ENCODE results near the gene TIMM17A.
A peak's percentile ranks its signal among the peaks of the same experiment; 100 is the strongest.
"Not testable (repeated sequence)": the region's sequence is repeated elsewhere in the genome, so short reads cannot be mapped to it uniquely, and the experiment has no call there.

Gene TIMM17A

DNA sequence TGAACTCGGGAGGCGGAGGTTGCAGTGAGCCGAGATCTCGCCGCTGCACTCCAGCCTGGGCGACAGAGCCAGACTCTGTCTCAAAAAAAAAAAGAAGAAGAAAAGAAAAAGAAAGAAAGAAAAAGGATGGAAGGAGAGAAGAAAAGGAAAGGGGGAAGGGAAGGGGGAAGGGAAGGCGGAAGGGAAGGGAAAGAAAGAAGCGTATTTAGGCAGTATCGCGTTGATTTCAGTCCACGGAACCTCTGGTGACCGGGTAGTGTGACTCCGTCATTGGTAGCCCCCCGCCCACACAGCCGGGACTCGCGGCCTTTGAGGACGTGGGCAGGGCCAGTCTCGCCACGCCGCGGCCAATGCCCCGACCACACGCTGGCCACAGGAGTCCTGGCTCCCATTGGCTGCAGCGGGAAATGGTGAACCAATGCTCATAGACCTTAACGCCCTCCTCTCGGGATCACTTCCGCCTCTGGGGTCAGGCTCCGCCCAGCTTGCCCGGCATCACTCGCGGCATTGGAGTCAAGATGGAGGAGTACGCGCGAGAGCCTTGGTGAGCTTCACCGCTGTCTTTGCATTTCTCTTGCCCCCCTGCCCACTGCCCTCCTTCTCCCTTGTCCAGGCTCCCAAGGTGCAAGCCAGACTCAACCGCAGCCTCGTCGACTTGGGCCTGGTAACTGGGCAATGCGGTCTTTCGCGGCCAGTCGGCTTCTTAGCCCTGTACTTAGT, at the start of gene TIMM17A:
Gene TIMM17A, plus strand, starts transcription at position 495 of the 720 bp plus-strand sequence. Its CDS starts 24 bp downstream, at position 519.
- peak; percentile 98 for DNase-seq

DNA sequence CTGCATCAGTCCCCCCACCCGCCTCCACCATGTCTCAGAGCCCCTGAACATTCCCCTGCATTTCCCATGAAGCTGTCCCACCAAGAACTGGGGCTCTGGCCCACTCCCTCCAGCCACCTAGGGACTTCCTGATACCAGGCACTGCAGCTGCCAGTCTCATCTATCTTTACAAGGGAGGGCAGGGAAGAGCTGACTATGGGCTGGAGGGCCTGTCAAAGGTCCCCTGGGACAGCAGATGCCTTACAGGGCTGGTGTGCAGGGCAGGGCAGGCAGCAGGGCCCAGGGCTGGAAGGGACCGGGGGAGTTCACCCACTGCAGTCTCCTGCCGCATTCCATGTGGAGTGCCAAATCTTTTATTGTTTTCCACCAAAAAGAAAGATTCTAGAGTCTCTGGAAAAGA, 49.0 kb upstream of the TIMM17A start:
- no peak for DNase-seq

DNA sequence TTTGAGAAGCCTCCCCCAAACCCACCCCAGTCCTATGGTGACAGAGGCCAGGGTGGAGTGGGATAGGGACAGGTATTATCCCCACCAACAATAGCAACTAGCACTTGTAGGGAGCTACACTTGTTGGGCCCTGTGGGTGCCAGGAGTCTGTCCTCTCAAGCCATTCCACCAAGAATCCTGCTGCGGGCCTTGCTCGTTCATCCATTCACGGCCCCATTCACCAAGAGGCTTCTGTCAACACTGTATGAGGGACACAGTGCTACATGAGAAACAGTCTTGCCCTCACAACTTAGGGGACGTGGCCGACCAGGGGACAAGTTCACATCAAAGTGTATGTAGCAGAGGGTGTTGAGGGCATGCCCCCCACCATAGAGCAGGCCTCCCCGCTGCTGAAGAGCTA, 47.7 kb upstream of the TIMM17A start:
- DNase-seq: no peak

DNA sequence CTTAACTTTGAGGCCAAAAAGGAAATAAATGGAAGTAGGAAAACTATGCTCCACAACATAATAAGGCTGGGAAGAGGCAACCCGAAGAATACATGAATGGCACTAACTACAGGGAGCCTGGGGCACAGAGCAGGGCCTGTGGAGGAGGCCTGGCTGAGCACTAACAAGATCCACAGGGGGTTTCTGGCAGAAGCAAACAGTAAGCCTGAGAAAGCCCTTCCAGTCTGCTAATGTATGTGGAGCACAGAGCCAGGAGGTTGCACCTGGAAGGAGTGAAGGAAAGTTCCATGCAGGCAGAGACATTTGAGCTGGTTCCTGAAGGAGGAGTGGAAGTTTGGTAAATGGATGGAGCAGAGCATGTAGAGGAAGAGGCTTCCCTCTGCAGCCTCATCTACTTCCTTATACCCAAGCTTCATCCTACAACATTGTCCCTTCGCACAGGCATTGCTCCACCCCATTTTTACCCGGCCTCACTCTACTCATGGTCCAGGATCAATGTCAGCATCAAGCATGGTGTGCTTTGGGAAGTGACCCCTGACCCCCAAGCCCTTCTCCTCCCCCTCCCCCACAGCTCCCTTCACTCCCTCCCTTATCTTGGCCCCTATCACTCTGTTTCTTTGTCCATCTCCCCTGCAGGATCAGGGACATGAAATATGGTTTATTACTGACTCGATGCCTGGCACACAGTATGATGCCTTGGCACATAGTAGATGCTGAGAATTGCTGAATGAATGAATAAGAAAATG, 43.3 kb upstream of the TIMM17A start:
- no peak for DNase-seq

DNA sequence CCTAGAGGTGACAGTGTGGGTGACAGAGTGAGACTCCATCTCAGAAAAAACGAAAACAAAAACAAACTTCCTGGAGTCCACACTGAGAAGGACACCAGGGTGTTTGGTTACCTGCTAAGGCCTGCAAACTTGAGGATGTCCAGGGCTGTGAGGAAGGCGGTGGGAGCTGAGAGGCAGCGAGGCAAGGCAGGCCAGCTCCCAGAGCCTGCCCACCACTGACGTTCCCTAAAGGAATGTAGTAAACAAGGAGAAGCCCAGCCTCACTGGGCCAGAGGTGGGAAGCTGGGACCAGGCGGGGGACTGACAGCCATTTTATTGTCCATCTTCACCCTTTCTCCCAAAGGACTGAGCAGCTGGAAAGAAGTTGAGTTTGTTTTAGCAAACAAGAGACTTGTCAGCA, 42.5 kb upstream of the TIMM17A start:
- DNase-seq: no peak

DNA sequence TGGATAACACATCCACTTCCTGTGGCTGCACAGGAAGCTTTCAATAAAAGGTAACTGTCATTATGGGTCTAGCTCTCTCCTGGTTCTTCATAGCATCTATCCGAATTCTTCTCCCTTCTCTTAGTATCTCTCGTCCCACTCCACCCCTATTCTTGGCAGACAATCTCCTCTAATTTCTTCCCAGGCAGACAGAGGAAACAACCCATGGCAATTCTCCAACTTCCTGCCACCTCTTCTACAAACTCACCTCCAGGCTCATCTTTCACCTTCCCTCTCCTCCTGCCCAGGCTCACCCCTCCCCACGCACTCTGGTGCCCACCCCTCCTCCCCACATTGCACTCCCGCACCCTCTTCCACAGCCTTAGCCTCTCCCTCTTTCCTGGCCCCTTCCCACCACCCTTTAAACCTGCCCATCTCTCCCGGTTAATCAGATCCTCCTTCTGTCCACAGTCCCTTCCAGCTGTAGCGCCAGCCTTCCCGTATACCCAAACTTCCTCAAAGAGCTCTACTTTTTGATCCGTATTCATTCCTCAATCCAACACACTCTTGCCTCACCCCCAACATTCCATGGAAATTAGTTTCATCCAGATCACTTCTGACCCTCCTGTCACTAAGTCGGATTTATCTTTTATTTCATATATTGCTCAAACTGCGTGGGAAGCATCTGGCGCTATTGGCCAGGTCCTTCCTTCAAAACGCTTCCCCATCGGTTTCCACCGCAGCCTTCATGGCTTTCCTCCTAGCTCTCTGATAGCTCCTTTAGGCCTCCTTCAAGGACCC, 40.7 kb upstream of the TIMM17A start:
- DNase-seq: no peak

DNA sequence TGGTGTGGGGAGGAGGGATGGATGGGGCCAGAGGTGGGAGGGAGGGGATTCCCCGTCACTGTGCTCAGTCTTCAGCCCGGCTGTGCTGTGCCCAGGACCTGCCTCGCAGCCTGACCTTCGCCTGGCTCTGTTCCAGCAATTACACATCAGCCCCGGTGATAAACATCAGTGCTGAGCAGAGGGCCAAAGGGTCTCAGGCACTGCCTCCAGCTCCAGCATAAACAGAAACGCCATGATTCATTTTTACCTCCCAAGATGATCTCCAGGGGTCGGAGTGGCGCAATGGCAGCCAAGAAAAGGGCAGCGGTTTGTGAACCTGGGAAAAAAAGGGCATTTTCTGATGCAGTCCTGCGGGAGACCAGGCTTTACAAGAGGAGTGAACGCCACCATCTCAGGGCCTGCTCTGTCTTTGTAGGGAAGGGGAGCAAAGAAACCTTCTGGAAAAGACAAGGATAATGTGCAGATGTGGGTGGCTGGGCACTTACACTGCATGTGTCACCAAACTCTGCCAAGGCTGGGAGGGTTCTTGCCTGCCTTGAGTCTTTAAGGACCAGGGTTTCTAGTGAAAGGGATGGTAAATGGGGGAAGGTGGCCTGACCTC, 38.6 kb upstream of the TIMM17A start:
- peak in 1 of 2 experiments; percentile 61 for DNase-seq

DNA sequence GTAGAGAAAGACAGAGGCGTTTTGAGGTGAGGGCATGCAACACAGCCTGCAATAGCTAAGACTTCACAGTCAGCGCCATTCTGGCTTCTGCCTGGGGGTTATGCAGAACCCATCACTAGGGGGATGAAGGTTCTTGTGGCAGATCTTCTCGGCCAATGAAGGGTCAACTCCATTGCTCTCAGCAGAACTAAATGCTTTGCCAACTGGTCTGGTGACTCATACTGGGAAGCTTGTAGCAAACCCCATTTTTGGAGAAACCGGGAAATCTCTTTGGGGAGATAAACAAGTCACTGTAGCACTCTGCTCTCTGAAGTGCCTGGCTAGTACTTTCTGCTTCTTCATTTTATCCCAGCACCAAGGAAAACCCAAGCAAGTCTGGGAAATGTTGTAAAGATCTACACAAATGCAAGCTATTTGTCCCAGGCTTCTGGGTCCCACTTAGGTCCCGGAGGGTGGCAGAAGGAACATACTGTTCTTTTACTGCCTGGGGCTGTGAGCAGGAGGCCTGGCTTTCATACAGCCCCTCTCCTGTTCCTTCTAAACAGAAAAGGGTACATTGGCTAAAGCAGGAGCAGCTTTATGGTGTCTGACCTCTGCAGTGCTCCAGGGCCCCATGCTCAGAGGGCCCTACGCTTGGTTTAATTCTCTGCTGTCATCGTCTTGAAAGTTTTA, 37.8 kb upstream of the TIMM17A start:
- DNase-seq: no peak

DNA sequence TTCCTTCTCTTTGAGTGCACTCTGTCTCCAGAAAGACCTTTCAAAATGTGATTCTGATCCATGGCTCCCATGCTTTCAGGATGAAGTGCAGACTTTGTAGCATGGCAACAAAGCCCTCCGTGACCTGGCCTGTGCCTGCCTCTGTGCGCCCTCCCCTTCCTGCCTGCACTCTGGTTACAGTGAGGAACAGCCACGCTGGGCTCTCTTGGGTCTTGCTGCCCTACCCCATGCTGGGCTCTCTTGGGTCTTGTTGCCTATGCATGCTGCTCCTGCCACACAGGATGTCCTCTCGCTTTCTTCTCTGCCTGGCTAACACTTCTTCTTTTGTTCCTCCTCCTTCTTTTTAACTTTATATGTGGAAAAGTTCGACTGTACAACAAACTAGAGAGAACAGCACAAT, 37.0 kb upstream of the TIMM17A start:
- no peak for DNase-seq

DNA sequence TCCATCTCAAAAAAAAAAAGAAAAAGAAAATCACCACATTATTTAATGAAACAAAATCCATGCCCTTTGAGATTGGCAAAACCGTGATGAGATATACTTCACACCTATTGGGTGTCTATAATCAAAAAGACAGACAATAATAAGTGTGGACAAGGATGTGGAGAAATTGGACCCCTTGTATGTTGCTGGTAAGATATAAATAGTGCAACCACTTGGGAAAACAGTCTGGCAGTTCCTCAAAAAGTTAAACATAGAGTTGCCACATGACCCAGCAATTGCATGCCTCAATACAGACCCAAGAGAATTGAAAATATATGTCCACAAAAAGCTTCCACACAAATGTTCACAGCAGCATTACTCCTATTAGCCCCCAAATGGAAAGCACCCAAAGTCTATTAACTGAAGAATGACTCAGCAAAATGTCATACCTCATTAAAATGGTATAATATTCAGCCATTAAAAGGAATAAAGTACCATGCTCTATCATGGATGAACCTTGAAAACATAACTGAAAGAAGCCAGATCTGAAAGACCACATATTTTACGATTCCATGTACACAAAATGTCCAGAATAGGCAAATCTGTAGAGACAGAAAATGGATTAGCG, 33.2 kb upstream of the TIMM17A start:
- DNase-seq: no peak

DNA sequence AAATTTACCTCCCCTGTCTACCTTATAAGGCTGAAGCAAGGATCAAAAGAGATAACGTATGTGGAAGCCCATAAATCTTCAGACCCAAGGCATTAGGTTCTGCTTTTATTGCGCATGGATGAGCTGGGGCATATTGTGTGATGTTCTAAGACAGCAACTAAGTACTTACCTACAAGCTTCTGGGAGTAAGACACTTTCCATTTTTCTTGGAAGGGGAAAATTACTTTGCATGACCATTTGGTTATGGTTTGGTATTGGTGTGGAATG, 30.1 kb upstream of the TIMM17A start:
- DNase-seq: no peak

DNA sequence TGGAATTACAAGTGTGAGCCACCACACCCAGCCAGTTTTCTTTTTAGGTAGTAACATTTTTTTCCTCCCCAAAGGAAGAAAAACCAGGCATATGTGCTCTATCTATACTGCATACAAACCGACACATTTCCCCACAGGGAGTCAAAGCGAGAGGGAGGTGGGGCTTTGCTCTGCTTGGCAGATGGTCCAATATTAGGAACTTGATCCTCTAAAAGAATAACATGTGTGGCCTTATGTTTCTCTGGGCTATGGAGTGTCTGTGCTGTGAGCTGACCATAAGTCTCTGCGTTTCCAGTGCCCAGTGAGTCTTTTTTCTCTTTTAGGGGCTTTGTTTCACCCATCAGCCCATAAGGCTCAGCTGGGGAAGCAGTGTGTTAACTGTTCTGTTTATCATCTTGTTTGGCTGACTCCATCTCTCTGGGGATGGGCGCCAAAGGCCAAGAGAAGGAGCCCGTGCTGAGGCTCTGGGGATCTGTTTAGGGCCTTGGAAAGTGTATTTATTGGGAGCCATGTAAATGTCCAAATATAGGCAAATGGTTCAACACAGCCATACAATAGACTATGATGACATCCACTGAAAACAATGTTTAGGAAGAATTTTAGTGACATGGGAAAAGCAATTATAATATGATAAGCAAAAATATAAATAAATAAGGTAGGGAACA, 29.2 kb upstream of the TIMM17A start:
- no peak for DNase-seq

DNA sequence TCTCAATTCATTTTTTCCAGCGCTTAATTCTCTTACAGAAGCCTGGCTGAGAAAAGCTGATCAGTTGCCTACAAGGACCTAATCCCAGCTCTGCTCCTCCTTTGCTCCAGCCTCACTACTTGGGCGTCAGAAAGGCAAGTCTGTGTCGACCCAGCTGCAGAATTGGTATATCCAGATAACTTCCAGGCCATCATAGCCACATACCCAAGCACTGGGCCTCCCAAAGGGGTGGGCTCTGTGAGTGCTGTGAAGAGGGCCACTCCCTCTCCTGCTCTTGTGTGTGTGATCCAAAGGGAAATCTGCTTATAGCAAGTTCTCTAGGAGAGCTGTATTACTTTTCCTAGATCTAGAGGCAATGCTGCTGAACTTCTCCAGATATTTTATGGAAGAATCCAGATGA, 27.0 kb upstream of the TIMM17A start:
- DNase-seq: no peak

DNA sequence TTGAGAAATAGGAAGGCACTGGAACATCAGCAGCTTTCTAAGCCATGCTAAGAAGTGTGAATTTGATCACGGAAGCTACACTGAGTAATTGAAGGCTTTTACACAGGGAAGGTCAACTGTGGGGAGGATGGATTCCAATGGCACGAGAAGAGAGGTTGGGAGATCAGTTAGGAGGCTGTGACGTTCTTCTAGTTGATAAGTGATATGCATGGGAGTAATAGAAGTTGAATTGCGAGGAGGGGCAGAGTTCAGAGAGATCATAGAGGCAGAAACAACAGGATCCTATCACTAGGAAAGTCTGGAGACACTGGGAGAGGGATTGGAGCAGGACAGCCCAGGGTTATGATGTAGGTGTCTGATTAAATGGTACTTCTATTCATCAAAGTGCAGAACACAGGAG, 25.2 kb upstream of the TIMM17A start:
- no peak for DNase-seq

DNA sequence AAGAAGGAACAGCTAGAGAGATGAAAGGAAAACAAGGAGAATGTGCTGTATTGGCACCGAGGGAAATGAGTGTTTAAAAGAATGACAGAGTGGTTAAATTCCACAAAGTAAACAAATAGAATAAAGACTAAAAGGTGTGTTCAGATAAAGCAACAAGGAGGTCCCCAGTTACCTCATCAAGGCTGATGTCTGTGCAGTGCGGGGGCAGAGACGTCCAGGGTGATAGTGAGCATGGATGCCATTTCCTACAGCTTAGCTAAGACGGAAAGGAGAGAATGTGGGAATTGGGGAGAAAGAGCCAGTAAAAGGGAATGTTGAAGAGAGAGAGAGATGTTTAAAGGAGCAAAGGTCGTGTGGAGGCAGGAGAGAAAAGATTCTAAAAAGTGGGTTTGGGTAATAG, 24.5 kb upstream of the TIMM17A start:
- no peak for DNase-seq

DNA sequence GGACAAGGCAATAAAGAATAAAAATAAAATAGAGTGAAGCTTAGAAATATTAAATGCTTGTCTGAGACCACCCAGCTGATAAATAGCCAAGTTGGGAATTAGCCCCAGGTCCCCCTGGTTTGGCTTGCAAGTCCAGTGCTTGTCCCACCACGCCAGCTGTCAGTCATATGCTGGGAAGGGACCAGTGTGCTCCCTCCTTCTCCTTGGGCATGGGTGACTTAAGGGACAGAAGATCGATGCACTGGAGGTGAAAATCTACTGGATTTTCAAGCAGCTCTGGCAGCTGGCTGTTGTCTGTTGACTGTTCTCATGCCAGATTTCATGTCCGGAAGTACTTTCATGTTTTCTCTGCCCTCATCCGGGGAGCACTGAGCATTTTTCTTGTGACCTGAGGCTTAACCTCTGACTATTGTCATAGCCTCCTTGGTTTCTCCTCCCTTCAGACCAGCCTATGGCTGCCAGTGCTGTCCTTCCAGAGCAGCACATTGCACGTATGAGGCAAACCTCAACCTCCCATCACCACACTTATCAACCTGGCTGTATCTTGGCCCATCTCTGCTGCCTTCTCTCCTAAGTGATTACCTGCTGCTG, 21.4 kb upstream of the TIMM17A start:
- DNase-seq: no peak

DNA sequence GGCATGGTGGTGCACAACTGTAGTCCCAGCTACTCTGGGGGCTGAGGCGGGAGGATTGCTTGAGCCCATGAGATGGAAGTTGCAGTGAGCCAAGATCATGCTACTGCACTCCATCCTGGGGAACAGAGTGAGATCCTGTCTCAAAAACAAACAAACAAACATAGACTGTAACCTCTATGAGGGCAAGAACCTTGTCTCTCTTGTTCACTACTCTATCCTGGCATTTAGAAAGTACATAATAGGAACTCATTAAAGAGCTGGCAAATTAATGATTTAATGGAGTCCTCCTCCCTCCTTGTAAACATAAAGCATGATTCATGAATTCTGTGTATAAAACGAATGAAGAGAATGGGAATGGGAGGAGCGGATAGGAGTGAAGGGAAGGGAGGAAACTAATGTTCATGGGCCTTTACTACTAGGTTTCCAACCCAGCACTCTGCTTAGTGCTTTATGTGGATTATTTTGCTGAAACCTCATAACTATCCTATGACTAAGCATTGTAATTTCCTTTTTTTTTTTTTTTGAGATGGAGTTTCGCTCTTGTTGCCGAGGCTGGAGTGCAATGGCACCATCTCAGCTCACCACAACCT, 17.6 kb upstream of the TIMM17A start:
- DNase-seq: no peak

DNA sequence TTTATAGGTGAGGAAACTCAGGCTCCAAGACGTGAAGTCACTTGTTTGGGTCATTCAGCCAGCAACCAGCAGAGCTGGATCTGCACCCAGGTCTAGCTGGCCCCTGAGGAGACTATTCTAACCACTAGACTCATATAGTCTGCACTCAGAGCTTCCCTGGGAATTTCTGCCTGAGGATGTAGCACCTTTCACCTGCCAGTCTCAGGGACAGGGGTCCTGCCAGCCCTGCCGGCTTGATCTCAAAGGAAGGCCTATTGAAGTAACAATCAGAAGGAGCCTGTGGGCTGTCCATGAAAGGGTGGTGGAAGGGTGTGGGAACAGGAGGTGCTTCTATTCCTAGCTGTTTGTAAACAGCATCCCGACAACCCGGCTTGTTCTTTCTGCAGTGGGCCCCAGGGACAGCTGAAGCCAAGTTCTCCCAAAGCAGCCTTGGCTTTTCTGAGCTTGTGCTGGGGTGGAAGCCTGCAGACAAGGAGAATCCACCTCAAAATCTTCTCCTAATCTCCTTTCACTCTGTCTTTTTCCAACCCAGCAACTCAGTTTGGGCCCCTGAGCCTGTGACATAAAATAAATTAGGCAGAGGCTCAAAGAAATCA, 16.8 kb upstream of the TIMM17A start:
- no peak for DNase-seq

DNA sequence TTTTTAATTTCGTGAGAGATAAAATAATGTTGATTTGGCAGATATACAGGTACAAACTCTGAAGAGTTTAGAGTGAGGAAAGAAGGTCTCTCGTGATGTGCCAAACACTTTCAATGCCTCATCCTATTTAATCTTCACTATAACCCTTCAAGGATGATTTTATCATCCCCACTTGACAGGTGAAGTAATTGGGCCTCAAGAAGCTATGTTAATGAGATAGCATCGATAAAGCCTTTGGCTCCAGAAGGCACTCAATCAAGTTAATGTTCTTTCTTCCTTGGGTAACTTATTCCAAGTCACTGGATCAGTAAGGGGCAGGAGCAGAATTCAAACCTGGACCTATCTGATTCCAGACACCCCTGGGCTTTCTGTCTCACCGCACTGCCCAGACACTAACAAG, 16.2 kb upstream of the TIMM17A start:
- DNase-seq: no peak

DNA sequence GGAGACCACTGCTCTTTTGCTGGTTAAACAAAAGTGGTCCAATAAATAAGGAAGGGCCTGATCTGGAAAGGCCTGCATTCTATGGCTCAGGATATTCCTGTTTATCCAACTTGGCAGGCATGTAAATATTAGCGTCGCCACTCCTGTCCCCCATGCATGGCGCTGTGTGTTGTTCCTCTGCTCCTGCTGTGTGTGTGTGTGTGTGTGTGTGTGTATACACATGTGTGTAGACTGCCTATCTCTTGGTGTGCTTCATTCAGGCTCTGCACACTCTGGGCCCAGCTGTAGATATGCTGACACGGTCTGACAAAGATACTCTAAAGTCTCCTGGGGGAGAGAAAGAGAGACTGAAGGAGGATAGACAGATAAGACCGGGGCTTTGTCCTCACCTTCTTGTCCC, 15.7 kb upstream of the TIMM17A start:
- DNase-seq: no peak

DNA sequence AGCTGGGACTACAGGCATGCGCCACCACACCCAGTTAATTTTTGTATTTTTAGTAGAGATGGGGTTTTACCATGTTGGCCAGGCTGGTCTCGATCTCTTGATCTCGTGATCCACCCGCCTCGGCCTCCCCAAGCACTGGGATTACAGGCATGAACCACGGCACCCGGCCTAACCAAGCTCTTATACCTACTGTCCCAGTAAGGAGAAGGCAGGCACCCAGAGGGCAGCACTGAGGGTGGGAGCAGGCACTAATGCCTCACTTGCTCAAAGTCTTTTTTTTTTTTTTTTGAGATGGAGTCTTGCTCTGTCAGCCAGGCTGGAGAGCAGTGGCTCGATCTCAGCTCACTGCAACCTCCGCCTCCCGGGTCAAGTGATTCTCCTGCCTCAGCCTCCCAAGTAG, 15.0 kb upstream of the TIMM17A start:
- DNase-seq: not testable (repeated sequence)

Measured in SHP77 (cell line).